AML-193 (cell line): ENCODE data around the gene LPCAT1.

Source experiments
- DNase-seq, 2 experiments: peaks; one replicate each; lab custom pipeline; 2025; lab: John Stamatoyannopoulos, UW

LPCAT1 gene

DNA sequence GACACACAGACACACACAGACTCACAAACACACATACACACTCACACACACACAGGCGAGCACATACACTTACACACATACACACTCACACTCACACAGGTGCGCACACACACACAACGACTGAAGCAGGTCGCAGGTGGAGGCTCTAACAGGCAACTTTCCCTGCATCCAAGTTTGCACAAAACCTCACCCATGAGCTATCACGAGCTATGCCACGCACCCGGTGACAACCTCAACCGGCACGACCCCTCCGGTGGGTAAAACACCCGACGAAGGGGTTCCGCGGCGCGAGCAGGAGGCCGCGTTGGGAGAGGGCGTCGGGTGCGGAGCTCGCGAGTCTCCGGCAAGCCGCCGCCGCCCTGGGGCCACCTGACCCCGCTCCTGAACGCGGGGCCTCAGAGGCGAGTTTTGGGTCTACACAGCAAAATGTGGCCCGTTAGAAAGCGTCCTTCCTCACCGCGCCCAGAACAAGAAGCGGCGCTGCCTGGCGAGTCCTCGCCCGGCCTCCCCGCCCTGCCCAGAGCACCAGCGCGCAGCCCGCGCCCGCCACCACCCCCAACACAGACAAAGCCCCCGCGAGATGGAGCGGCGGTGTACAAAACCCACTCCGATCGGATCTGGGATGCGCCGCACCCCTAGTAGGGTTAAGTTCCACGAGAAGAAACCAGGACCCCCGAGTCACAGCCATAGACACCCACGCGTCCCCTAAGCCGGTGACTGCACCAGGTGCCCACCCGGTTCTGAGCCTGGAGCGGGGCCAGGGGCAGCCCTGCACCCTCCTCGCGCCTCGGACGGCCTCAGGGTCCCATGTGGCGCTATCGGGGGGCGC lies 79.2 kb downstream of the LPCAT1 start:
- DNase-seq = no peak

DNA sequence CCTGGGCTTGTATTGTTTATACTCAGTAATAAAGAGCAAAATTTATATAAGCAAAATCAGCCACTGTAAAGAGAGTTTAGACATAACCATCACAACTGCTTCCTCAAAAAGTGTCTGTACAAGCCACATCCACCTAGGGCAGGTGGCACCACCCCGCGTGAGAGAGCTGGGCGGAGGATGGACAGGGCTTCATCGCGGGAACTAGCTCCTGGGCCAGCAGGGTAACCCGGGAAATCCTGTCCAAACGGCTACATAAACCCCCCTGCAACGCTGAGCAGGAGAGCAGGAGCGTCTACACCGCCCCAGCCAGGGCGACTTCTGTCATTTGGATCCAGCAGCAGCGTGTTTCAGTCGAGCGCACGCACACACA lies 79.8 kb downstream of the LPCAT1 start:
- no peak for DNase-seq

DNA sequence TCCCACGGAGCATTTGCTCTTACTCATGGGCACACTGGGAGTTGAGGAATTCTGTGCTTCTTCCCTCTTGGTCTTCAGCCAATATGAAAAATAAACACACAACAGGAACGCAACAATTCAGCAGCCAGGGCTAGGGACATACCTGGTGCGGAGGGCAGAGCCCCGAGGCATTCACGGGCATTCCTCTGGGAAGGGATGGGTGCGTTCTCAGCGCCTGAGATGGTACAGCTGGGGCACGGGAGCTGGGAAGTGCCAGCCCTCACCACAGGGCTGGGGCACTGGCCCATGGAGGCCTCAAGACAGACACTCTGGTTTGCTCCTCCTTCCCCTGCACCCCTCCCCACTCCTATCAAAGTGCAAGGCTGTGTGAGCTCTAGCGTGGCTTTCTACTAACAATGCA lies 80.6 kb downstream of the LPCAT1 start:
- no peak for DNase-seq

DNA sequence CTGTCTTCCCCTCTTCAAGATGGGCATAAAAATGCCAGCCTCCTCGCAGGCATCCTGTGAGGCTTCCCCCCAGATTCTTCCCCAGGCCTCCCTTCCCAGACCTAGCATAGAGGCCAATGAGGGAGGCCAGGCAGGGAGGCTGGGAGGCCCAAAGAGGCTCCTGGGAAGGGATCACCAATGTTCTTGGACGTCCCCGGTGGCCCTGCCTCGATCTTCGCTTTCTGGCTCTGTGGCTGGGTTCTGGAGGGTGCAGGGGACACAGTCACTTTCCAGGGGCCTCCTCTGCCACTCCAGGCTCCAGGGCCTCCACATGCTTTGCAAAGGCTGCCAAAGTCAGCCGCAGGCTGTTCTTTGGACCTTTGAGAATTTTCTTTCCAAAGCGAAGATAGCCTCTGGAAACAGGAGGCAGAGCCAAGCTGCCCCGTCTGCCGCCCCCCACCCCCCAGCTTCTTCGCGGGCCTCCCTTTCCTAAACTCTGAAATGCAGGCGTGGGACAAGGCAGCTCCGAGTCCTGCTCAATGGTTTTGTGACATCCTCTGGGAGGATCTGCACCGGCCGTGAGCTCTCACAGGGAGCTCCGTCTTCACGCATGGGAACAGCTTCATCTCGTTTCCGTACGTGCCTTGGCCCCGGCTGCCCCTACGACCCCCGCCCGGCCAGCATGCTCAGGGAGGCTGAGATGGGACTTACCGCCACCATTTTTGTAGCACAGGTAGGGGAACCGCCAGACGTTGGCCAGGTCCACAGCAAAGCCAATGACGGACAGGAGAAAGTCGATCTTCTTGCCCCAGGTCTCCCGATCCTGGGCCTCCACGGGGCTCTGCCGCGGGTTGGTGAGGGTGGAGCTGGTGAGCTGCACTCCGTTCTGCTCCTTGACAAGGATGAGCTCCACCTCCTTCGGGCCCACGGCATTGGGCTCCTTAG lies 81.3 kb downstream of the LPCAT1 start:
- DNase-seq = no peak

DNA sequence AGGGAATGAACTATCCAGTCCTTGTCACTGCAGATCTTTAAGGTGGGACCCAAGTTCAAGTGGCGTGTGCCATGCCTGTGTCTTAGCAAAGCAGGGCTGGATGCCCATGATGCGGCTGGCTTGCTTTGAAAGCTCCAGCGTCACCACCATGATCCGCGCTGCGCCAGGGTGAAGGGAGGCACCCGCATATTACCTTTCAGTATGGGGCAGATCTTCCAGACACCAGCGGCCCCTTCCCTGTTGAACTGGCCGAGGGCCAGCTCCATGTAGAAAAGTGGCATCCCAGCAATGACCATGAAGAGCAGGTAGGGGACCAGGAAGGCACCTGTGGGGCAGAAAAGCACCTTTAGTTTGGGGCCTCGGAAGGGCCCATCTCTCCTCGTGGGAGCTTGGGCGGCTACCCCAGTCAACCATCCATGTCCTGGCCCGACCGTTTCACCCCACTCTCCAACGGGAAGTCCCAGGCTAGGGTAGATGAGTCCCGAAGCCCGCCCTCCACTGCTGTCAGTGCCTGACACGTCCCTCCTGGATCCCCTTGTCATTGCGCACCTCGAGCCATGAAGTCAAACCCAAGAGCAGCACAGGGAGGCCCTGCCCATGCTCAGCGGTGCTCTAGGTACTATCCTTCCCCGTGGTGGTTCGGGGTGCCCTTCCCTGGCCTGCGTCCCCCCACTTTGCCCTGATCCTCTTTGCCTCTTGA lies 82.4 kb downstream of the LPCAT1 start:
- DNase-seq = no peak

DNA sequence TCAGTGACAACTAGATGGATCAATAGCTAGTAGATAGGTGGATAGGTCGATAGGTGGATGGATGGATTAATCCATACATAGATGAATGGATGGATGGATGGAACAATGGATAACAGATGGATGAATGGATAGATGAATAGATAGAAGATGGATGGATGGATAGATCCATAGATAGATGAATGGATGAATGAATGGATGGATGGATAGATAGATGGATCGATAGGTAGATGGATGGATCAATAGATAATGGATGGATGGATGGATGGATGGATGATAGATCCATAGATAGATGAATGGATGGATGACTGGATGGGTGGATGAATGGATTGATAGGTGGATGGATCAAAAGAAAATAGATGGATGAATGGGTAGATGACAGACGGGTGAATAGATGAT lies 83.7 kb downstream of the LPCAT1 start:
- DNase-seq = no peak

DNA sequence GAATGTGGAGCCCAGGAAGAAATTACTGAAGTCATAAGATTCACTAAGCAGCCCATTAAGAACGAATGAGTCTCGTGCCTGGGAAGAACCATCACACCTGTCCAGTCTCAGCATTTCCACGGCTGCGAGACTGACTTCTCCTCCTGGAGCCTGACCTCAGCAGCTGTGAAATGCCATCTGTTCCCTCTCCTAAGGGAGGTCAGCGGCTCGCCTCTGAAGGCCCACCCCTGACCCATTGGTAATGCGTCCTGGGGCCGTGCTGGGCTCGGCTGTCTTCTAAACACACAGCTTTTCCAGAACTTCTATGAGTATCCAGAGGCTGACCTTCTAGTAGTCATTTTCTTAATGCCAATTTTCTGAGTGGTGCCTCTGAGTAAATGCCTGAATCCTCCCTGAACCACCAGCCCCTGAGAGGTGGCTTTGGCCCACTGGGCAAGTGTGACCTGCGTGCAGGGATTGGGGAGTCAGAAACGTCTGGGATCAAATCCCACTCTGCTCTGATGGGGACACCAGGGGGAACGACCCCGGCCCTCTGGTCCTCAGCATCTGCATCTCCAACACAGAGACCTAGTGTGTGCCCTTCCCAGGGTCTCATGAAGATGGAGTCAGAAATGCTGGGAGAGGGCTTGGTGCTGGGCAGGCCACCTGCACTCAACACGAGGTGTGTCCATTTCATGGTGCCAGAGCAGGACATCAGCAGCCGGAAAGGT lies 84.2 kb downstream of the LPCAT1 start:
- no peak for DNase-seq

DNA sequence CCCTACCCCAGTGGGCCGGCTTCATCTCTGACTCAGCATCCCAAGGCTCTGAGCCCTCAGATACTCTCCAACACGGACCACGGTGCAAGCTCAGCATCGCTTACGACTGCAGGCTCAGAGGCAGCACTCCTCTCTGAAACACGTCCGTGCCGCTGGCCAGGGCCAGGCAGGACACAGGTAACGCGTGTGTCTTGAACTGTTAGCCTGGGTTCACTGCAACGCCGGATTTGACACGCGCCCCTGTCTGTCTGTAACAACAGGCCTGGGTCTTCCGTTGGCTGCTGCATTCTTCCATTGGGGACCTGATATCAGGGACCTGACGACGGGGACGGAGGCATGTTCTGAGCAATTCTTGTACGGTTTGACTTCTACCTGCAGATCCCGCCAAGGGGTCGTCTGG lies 84.9 kb downstream of the LPCAT1 start:
- DNase-seq = no peak

DNA sequence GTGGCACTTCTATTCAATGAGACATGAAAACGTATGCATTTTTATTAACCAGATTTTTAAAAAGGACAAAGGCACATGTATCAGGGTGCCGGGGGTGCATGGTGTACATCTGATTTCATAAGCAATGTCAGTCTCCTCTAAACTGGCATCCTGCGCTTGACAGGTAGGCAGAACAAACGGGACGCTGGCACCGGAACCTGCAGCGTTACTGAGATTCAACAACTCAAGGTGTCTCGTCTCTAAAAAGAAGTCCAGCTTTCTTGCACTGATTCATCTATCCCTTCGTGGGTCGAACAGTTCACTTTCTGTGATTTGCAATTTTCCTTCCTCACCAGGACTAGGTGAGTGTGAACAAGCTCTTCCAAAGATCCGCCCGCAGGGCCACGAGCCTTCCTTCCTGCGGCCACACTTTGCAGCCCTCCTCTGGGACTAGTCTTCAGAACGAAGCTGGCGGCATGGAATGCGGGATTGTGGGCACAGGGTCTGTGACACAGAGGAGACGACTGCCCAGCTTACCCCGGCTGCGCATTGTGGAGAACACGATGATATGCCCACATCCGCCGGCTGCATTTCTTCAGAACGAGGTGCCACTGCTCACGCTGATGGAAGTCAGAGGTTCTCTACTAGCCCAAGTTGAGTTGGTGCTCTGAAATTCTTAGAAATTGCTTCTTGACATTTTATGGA lies 85.7 kb downstream of the LPCAT1 start:
- no peak for DNase-seq

DNA sequence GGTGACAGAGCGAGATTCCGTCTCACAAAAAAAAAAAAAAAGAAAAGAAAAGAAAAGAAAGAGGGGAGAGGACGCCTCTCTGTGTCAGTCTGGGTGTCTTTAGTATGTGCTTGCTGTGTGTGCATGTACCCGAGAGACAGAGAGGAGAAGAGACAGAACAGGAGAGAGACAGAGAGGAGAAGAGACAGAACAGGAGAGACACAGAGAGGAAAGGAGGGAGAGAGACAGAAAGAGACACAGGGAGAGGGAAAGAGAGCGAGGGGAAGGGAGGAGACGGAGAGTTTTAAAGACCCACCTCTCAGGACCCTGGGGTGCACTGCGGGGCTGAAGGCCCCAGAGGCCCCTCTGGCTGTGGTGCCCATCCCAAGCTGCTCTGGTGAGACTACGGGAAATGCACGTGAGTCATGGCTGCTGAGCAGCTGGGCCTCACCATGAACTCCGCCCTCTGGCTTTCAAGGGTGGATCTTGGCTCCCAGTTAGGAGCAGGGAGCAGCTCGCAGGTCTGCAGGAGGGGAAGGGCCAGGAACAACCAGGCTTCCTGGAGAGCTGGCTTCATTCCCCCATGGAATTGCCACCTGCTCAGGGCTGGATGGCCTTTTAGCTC lies 86.4 kb downstream of the LPCAT1 start:
- no peak for DNase-seq

DNA sequence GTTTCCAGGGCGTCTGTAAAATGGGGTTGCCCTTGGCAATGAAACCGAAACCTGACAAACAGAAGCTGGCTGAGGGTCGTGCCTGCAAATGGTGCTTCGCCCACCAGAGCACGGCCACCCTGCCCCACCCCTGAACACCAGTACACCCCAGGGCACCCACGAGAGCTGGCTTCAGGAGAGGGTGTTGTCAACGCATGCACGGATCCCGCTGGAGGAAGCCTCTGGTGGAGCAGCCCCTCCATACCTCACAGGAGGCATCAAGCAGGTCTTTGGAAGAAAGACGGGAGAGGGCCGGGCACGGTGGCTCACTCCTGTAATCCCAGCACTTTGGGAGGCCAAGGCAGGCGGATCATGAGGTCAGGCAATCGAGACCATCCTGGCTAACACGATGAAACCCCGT lies 87.1 kb downstream of the LPCAT1 start:
- no peak for DNase-seq

DNA sequence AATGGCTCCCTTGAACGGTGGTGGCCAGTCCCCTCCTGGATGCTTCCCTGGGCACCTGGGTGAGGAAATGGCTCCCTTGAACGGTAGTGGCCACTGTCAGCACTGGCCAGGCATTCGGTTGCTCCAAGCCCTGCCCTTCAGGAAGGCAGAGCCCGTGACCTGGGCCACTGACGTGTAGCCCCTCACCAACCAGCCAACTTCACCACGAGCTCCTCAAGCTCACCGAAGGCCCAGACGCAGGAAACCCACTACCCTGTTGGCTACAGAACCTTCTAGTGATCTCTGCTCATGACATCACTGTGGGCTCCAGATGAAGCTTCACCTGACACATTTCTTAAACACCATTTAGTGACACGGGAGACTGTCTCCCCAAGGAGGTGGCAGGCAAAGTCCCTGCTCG lies 87.7 kb downstream of the LPCAT1 start:
- DNase-seq = no peak

DNA sequence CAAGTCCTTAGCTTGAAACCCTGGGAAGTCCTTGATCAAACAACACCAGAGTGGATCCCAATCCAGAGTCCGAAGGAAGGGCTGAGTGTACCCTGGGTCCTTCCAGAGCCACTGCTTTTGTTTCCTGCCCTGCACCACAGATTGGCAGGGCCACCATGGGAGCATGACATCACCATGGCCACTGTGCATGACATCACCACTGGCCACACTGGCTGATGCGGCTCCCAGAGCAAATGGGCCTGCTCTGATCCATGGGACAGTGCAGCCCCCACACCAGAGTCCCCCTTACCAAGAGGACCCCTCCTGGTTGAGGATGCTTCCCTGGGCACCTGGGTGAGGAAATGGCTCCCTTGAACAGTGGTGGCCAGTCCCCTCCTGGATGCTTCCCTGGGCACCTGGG lies 88.4 kb downstream of the LPCAT1 start:
- no peak for DNase-seq

DNA sequence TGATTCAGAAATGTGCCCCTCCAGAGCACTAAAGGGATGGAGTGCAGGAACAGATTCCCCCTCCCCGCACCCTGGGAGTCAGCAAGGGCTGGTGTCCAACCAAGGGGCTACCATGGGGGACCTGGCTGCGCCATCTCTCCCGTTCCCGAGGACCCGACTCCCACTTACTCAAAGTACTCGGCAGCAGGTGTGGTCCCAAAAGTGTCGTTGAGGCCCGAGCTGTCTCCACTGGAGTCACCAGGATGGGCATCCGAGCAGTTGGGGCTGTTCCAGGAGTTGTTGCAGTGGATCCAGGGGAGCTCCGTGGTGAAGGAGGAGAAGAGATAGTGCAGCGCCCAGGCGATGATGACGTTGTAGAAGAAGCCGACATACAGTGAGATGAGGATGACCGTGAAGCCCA lies 91.5 kb downstream of the LPCAT1 start:
- no peak for DNase-seq

DNA sequence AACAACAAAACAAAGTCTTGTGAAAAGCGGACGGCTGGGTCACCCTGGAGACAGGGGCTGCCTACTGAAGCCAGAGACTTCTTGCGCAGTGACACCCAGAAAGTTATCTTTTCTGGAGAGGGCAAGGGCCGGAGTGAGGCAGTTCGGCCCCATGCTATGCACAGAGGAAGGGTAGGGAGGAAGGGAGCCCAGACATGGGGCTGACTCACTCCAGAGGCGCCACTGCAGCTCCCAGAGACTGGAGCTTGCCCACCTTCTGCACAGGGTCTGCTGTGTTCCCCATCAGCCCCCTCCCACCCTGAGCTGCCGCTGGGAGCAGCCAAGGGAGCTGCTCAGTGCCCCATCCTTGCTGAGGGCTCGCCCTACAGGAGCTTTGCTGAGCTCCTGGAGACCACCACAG lies 91.9 kb downstream of the LPCAT1 start:
- no peak for DNase-seq

DNA sequence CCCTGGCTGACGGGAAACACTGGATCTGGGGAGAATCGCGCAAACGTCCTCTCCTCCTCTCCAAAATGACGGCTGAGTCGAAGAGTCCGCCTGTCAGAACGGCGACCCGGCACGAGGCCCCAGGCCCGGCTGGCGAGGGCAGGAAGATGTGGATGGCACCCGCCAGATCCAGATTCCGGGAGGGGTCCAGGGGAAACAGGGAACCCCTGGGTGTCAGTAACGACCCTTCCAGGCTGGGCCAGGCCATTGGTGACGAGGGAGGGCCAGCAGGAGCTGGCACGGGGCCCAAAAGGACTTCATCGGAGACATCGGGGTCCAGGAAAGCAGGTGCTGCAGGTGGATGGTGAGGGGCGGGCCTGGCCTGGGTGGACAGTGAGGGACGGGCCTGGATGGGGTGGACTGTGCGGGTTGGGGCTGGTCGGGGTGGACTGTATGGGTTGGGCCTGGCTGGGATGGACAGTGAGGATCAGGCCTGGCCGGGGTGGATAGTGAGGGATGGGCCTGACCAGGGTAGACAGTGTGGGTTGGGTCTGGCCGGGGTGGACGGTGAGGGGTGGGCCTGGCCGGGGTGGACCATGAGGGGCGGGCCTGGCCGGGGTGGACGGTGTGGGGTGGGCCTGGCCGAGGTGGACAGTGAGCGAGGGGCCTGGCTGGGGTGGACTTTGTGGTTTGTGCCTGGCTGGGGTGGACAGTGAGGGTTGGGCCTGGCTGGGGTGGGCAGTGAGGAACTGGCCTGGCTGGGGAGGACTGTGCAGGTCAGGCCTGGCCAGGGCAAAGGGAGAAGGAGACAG lies 92.5 kb downstream of the LPCAT1 start:
- no peak for DNase-seq

DNA sequence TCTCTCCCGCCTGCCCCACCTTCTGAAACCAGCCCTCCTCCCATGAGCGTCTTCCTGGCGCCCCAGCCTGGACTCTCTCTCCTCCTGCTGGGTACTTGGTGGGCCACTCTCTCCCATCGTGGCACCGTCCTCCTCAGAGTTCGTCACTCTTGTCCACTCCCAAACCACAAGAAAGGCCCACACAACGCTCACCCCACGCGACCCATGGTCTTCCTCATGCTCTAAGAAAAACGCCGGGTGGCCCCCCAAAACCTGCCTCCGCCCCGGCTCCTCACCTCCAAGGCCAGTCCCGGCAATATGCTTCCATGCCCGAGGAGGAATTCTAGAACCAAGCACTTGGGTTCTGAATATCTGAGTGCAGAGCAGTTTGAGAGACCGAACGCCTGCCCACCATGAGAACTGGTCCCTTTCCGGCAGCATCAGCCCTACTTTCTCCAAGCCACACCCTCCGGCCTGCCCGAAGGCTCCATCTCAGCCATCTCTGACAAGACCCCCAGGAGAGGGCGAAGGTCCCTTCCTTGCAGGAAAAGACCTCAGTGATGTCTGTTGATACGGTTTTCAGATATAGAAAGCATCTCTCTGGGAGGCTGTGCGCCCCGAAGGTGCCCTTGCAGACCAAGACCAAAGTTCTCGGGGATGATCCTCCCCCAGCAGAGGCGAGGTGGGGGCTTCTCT lies 93.5 kb downstream of the LPCAT1 start:
- no peak for DNase-seq

DNA sequence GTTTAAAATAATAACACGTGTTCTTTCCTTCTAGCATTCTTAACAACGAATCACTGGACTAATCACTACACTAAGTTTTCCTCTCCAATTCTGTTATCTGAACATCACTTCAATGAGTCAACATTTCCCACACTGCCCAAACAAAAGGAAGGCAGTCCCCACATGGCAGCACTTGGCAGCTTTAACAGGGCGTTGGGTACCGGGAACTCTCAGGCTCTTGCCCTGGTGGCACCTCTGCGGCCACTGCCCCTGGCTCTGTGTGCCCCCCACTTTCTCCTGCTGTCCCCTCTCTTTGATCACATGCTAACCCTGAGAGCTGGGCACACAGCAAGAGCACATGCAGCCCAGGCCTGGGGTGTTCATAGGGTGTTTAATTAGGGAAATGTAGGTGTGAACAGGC lies 94.3 kb downstream of the LPCAT1 start:
- no peak for DNase-seq

DNA sequence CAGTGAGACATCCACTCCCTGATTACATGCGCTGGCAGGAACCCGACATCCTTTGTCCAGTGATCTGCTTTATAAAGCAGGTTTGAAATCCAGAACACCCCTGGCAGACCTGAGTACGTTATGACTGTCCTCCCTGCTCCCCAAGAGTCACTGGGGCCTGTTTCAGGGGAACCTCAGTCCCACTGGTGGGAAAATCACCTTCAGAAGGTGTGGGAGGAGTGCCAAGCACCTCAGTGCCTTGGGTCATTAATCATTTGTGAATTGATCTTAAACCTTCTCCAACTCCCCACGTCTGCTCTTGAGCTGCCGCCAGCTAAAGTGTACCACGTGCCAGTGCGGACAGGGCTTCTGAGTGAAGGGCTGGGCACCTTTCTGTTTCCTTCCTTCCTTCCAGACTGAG lies 94.7 kb downstream of the LPCAT1 start:
- no peak for DNase-seq

DNA sequence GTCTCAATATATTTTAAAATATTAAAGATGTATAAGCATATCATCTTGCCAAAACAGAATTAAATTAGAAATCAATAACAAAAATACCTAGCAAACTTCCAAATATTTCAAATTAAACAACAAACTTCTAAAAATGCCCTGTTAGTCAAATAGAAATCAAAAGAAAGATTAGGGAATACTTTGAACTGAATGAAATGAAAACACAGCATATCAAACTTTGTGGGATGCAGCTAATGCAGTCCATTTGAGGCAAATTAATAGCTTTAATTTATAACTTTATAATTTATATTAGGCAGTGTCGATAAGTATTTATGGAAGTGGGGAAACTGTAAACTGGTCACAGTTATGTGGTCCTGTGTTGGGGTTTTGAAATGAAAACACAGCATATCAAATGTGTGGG lies 95.7 kb downstream of the LPCAT1 start:
- DNase-seq = no peak
